SK-N-SH treated with all-trans-retinoic acid at 6 μM for 48 hours (cell line): ENCODE measurements around the gene IRF2BPL.
A peak's percentile ranks its signal among the peaks of the same experiment; 100 is the strongest.

Experiments used
- CREB5 ChIP-seq: fragments of 250-450 bp; sonication (Bioruptor Pico); IDR thresholded peaks from 2 replicates; pipeline ENCODE4 v1.5.1; 2020; ENCODE audit warnings: low read depth, mild to moderate bottlenecking, moderate library complexity
- CSRNP3 ChIP-seq: fragments of 250-450 bp; sonication (Bioruptor Pico); IDR thresholded peaks from 2 replicates; pipeline ENCODE4 v1.5.1; 2021; ENCODE audit warnings: mild to moderate bottlenecking, moderate library complexity
- ISL1 ChIP-seq: fragments of 250-450 bp; sonication (Bioruptor Pico); IDR thresholded peaks from 2 replicates; pipeline ENCODE4 v2.1.2; 2022; ENCODE audit warnings: mild to moderate bottlenecking, moderate library complexity
- PPARA ChIP-seq: fragments of 250-450 bp; sonication (Bioruptor Pico); IDR thresholded peaks from 2 replicates; pipeline ENCODE4 v1.5.0; 2020; ENCODE audit warnings: mild to moderate bottlenecking, borderline replicate concordance
- TOX ChIP-seq: fragments of 250-450 bp; sonication (Bioruptor Pico); IDR thresholded peaks from 2 replicates; pipeline ENCODE4 v1.8.0; 2021; ENCODE audit warnings: mild to moderate bottlenecking, moderate library complexity, borderline replicate concordance
- TSHZ2 ChIP-seq: fragments of 250-450 bp; sonication (Bioruptor Pico); IDR thresholded peaks from 2 replicates; pipeline ENCODE4 v1.5.0; 2020; ENCODE audit warnings: mild to moderate bottlenecking, moderate library complexity
- ZC3H10 ChIP-seq: fragments of 250-450 bp; sonication (Bioruptor Pico); IDR thresholded peaks from 2 replicates; pipeline ENCODE4 v1.5.1; 2021; ENCODE audit warnings: mild to moderate bottlenecking, moderate library complexity

GRCh38 chr14:77043177-77043983, 14.9 kb upstream of the IRF2BPL start:
- TF ChIP-seq PPARA (CRISPR knock-in tag) (no peak), ZC3H10 (CRISPR knock-in tag) (no peak), ISL1 (CRISPR knock-in tag) (peak; percentile 34; the same call in 1 of the 2 replicates), TOX (CRISPR knock-in tag) (no peak), TSHZ2 (peak; percentile 54; the same call in 1 of the 2 replicates), CSRNP3 (CRISPR knock-in tag) (no peak), CREB5 (no peak)
